OCI-LY3 (cell line): Measurements from ENCODE around the gene TRIM28.

ENCODE experiments used
- H2AFZ ChIP-seq: fragments of 200-600, 300-600 bp; shearing (Covaris generic); 2 replicates; pipeline ENCODE4 v1.6.0; 2014; ENCODE audit warnings: antibody characterized with exemption, low read depth, low read length
- H3K27ac ChIP-seq: fragments of 200-600, 300-600 bp; sonication (generic); 2 replicates; pipeline ENCODE4 v1.5.1; 2014; ENCODE audit warnings: mild to moderate bottlenecking, low read length, moderate library complexity, mixed read lengths
- H3K27me3 ChIP-seq: fragments of 200-600, 300-600 bp; sonication (generic); 2 replicates; pipeline ENCODE4 v1.6.1; 2014; ENCODE audit warnings: low read depth, low read length, mixed read lengths
- H3K36me3 ChIP-seq: fragments of 200-600, 300-600 bp; sonication (generic); replicated peaks from 2 replicates; pipeline ENCODE3; 2014; ENCODE audit warnings: low read depth, low read length, mixed read lengths
- H3K4me1 ChIP-seq: fragments of 300-600, 200-600 bp; sonication (generic); 2 replicates; pipeline ENCODE4 v1.6.1; 2014; ENCODE audit warnings: low read length, mixed read lengths
- H3K4me2 ChIP-seq: fragments of 200-600, 300-600 bp; sonication (generic); 2 replicates; pipeline ENCODE4 v1.6.1; 2014; ENCODE audit warnings: low read length, mixed read lengths
- H3K4me3 ChIP-seq: fragments of 300-600, 200-600 bp; sonication (generic); 2 replicates; pipeline ENCODE4 v1.5.1; 2014; ENCODE audit warnings: antibody characterized with exemption, mild to moderate bottlenecking, low read length, moderate library complexity
- H3K79me2 ChIP-seq: fragments of 300-600, 200-600 bp; shearing (Covaris generic); 2 replicates; pipeline ENCODE4 v1.6.1; 2014; ENCODE audit warnings: mild to moderate bottlenecking, low read length, mixed read lengths
- H3K9ac ChIP-seq: fragments of 300-600, 200-600 bp; shearing (Covaris generic); 2 replicates; pipeline ENCODE4 v1.6.0; 2014; ENCODE audit warnings: mild to moderate bottlenecking, low read length, moderate library complexity
- H3K9me3 ChIP-seq: fragments of 200-600, 300-600 bp; shearing (Covaris generic); 2 replicates; pipeline ENCODE4 v1.6.1; 2014; ENCODE audit warnings: low read length, mixed read lengths; ENCODE audit not compliant: insufficient read depth
- H4K20me1 ChIP-seq: fragments of 200-600, 300-600 bp; sonication (generic); 2 replicates; pipeline ENCODE4 v1.6.1; 2016; ENCODE audit warnings: low read length, mixed read lengths; ENCODE audit not compliant: insufficient read depth
- EZH2phosphoT487 ChIP-seq: fragments of 200-600 bp; shearing (Covaris generic); IDR thresholded peaks from 2 replicates; pipeline ENCODE4 v1.6.1; 2018; ENCODE audit warnings: antibody characterized with exemption, mixed run types, low read depth
- TF ChIP-seq, protein P1 (sequence below): fragments of 200-600, 300-600 bp; sonication (generic); IDR thresholded peaks from 2 replicates; pipeline ENCODE4 v1.5.1; 2014; ENCODE audit warnings: antibody characterized with exemption, low read length, low read depth

TRIM28 gene

DNA sequence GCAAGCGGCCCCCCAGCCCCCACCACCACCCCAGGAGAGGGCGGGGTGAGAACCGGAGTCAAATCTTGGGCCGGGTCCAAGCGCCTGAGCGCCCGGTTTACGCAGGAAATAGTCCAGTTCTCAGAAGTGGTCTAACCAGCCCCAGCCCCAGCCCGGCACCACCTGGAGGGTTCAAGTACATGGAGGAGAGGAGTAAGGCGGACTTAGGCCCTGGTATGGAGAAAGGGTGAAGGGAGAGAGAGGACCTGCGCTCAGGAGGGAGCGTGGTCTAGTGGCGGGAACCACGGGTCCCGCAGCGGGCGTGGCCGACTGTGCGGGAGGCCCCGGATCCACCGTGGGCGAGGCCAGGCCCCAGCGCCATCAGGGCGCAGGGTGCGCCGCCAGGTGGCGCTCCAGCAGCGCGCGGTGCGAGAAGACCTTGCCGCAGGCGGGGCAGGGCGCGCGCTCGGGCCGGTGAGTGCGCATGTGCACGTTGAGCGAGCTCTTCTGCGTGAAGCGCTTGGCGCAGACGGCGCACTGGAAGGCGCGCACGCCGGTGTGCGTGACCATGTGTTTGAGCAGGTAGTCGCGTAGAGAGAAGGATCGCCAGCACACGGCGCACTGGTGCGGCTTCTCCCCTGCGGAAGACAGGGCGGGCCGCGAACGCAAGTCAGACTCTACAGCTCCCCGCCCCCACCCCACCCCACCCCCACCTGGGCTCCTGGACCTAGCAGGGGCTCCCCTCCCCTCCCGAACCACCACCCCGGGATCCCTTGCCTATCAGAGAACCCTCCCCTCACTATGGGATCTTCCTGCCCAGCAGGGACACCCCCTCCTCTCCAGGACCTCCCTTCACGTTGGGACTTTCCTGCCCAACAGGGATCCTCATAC lies 29.9 kb upstream of the TRIM28 start:
- no peak for TF ChIP-seq EZH2phosphoT487
- TF ChIP-seq, protein P1, sequence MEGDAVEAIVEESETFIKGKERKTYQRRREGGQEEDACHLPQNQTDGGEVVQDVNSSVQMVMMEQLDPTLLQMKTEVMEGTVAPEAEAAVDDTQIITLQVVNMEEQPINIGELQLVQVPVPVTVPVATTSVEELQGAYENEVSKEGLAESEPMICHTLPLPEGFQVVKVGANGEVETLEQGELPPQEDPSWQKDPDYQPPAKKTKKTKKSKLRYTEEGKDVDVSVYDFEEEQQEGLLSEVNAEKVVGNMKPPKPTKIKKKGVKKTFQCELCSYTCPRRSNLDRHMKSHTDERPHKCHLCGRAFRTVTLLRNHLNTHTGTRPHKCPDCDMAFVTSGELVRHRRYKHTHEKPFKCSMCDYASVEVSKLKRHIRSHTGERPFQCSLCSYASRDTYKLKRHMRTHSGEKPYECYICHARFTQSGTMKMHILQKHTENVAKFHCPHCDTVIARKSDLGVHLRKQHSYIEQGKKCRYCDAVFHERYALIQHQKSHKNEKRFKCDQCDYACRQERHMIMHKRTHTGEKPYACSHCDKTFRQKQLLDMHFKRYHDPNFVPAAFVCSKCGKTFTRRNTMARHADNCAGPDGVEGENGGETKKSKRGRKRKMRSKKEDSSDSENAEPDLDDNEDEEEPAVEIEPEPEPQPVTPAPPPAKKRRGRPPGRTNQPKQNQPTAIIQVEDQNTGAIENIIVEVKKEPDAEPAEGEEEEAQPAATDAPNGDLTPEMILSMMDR, result peak; percentile 96
- H3K36me3 ChIP-seq, result peaks cover 19% of the 10 kb centered on the region
- H4K20me1 ChIP-seq, result no peaks in the 10 kb centered on the region
- H3K4me2 ChIP-seq, result peak overlapping the region; percentile 96
- peaks cover 19% of the 10 kb centered on the region for H3K4me1 ChIP-seq
- peak overlapping the region; percentile 67 for H3K27ac ChIP-seq
- H3K79me2 ChIP-seq, result peaks cover 44% of the 10 kb centered on the region
- H2AFZ ChIP-seq, result peak overlapping the region; percentile 85
- H3K9me3 ChIP-seq, result no peaks in the 10 kb centered on the region
- H3K9ac ChIP-seq, result peak overlapping the region; percentile 94
- H3K4me3 ChIP-seq, result peak overlapping the region; percentile 90
- H3K27me3 ChIP-seq, result no peaks in the 10 kb centered on the region

DNA sequence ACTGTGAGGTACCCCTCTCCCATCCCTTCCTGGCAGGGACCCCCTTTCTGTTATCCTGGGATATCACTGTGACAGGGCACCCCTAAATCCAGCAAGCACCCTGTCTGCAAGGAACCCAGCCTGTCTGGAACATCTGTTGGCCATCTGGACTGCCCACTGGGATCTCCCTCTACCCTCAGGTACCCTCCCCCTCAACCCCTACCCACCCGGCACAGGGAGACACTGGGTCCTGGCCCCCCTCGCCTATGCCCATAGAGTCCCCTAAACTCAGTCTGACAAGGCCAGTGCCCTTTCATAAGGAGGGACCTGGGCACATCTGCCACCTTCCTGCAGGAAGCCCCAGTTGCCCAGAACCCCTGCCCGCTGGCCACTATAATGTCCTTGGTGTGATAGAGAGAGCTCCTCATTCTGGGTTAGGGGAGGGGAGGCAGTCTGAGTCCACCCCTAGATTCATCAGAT lies 29.3 kb upstream of the TRIM28 start:
- H3K36me3 ChIP-seq, result peaks cover 19% of the 10 kb centered on the region
- no peaks in the 10 kb centered on the region for H3K9me3 ChIP-seq
- H3K4me1 ChIP-seq, result peaks cover 19% of the 10 kb centered on the region
- TF ChIP-seq, protein P1, result no peak
- no peak for TF ChIP-seq EZH2phosphoT487
- peak overlapping the region; percentile 67 for H3K27ac ChIP-seq
- no peaks in the 10 kb centered on the region for H4K20me1 ChIP-seq
- H3K4me2 ChIP-seq, result peak overlapping the region; percentile 96
- H2AFZ ChIP-seq, result no peak overlapping the region
- H3K4me3 ChIP-seq, result peak overlapping the region; percentile 90
- H3K9ac ChIP-seq, result peak overlapping the region; percentile 94
- H3K27me3 ChIP-seq, result no peaks in the 10 kb centered on the region
- H3K79me2 ChIP-seq, result peaks cover 48% of the 10 kb centered on the region

DNA sequence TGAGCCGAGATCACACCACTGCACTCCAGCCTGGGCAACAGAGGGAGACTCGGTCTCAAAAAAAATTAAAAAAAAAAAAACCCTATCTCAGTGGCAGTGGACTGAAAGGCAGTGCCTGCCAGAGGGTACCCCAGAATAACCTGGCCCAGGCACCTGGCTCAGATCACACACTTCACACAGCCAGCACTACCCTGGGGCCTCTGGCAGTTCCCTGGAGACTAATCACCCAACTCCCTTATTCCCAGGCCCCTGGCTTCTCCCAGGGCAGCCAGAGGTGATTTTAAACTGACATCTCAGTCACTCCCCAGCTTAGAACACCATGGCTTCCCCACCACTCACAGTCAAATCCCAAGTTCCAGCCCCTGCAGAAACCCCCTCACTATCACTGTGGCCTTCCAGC lies 28.6 kb upstream of the TRIM28 start:
- Histone ChIP-seq H3K36me3 (peaks cover 19% of the 10 kb centered on the region), H3K4me1 (peaks cover 20% of the 10 kb centered on the region), H3K4me2 (peak overlapping the region; percentile 11), H3K9ac (no peak overlapping the region), H4K20me1 (no peaks in the 10 kb centered on the region), H3K4me3 (no peak overlapping the region), H3K27ac (no peak overlapping the region; the same call in 1 of the 2 replicates), H3K79me2 (peaks cover 48% of the 10 kb centered on the region), H3K9me3 (no peaks in the 10 kb centered on the region), H2AFZ (no peak overlapping the region), H3K27me3 (no peaks in the 10 kb centered on the region)
- TF ChIP-seq, protein P1, result no peak
- no peak for TF ChIP-seq EZH2phosphoT487

DNA sequence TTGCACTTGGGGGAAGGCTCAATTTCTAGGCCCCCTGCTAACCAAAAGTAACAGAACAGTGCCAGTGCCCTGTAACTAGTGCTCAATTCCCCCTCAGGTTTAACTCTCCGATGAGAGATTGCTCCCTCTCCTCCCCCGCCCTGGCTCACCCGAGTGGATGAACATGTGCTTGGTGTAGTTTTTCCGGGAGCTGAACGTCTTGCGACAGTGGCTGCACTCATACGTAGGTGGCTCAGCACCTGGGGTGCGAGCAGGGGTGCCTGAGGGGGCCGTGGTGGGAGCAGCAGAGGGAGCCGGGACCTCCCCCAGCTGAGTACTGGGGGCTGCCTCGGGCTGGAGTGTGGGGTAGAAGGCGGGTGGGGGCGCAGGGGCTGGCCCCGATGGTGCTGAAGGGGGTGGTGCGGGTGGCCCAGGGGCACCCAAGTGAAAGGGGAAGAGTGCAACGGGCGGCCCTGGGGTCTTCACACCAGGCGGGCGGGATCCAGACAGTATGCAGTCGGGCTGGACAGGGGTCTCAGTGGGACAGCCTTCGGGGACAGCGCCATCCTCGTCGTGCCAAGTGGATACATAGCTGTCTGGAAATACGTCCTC lies 27.5 kb upstream of the TRIM28 start:
- H3K4me2 ChIP-seq, result no peak overlapping the region
- peaks cover 19% of the 10 kb centered on the region for H3K36me3 ChIP-seq
- no peaks in the 10 kb centered on the region for H3K27me3 ChIP-seq
- no peak overlapping the region for H3K9ac ChIP-seq
- no peak overlapping the region for H3K27ac ChIP-seq
- H3K4me1 ChIP-seq, result peaks cover 24% of the 10 kb centered on the region
- H2AFZ ChIP-seq, result no peak overlapping the region
- peaks cover 51% of the 10 kb centered on the region for H3K79me2 ChIP-seq
- no peaks in the 10 kb centered on the region for H3K9me3 ChIP-seq
- H3K4me3 ChIP-seq, result no peak overlapping the region
- H4K20me1 ChIP-seq, result no peaks in the 10 kb centered on the region
- TF ChIP-seq, protein P1, result no peak
- TF ChIP-seq EZH2phosphoT487, result no peak
